SH-SY5Y (cell line): Measurements from ENCODE around the gene MAN2A1.

ENCODE experiments used
- GATA2 ChIP-seq: IDR thresholded peaks from 2 replicates; pipeline ENCODE4 v1.6.1; 2011; ENCODE audit warnings: mild to moderate bottlenecking, low read depth, low read length
- GATA3 ChIP-seq: IDR thresholded peaks from 2 replicates; pipeline ENCODE4 v1.6.1; 2011; ENCODE audit warnings: low read depth, mild to moderate bottlenecking, low read length, moderate library complexity

The MAN2A1 gene

GRCh38 chr5:109784687-109785086 is 95.0 kb downstream of the MAN2A1 start:
- TF ChIP-seq GATA2, result 0 out of 2 replicates have a peak, but pooled peaks have one; percentile 7
- no peak for TF ChIP-seq GATA3

GRCh38 chr5:109786206-109786855 is 96.6 kb downstream of the MAN2A1 start:
- TF ChIP-seq GATA3 (no peak), GATA2 (no peak)

GRCh38 chr5:109788596-109788995 is 98.9 kb downstream of the MAN2A1 start:
- TF ChIP-seq GATA2 (no peak), GATA3 (no peak)

- TF ChIP-seq GATA3 (no peak), GATA2 (no peak)
Observed at GRCh38 chr5:109792613-109793012, 102.9 kb downstream of the MAN2A1 start.

- TF ChIP-seq GATA3, result no peak
- no peak for TF ChIP-seq GATA2
Observed at GRCh38 chr5:109803854-109804253, 114.1 kb downstream of the MAN2A1 start.

- no peak for TF ChIP-seq GATA2
- no peak for TF ChIP-seq GATA3
Observed at GRCh38 chr5:109805472-109805871, 115.7 kb downstream of the MAN2A1 start.

GRCh38 chr5:109805883-109806282 is 116.2 kb downstream of the MAN2A1 start:
- TF ChIP-seq GATA3 (no peak), GATA2 (no peak)

GRCh38 chr5:109812698-109813097 is 123.0 kb downstream of the MAN2A1 start:
- TF ChIP-seq GATA3 (no peak), GATA2 (no peak)

GRCh38 chr5:109816732-109817131 is 127.0 kb downstream of the MAN2A1 start:
- TF ChIP-seq GATA2 (no peak), GATA3 (no peak)

- TF ChIP-seq GATA3 (no peak), GATA2 (no peak)
Observed at GRCh38 chr5:109819878-109820277, 130.2 kb downstream of the MAN2A1 start.

- TF ChIP-seq GATA2 (no peak), GATA3 (no peak)
Observed at GRCh38 chr5:109823597-109823996, 133.9 kb downstream of the MAN2A1 start.

- TF ChIP-seq GATA3 (no peak), GATA2 (no peak)
Observed at GRCh38 chr5:109825450-109825849, 135.7 kb downstream of the MAN2A1 start.

GRCh38 chr5:109826426-109826825 is 136.7 kb downstream of the MAN2A1 start:
- TF ChIP-seq GATA3 (no peak), GATA2 (no peak)

GRCh38 chr5:109829331-109829730 is 139.6 kb downstream of the MAN2A1 start:
- TF ChIP-seq GATA2, result no peak
- TF ChIP-seq GATA3, result no peak

GRCh38 chr5:109830955-109831502 is 141.3 kb downstream of the MAN2A1 start:
- no peak for TF ChIP-seq GATA2
- no peak for TF ChIP-seq GATA3

GRCh38 chr5:109833946-109834345 is 144.2 kb downstream of the MAN2A1 start:
- no peak for TF ChIP-seq GATA3
- no peak for TF ChIP-seq GATA2

- TF ChIP-seq GATA2 (no peak), GATA3 (no peak)
Observed at GRCh38 chr5:109836280-109836679, 146.6 kb downstream of the MAN2A1 start.
